Naive thymus-derived CD8-positive, alpha-beta T cell (primary cell): ENCODE results near the gene TNP2. TPM values are rescaled to one million over a fixed set of nuclear protein-coding genes. Genes with fewer than 3 reads are reported as not detected.
A peak's percentile ranks its signal among the peaks of the same experiment; 100 is the strongest.
"Not testable (repeated sequence)": the region's sequence is repeated elsewhere in the genome, so short reads cannot be mapped to it uniquely, and the experiment has no call there.

Source experiments
- ATAC-seq, 2 donors: fragments of 150-1000 bp; cut with Tn5 transposase in 1 of 2; sonication (Bioruptor Pico), chemical (Tn5 transposase) in 1 of 2; 1 replicate in 1 of 2; 2 replicates in 1 of 2; pipeline ENCODE4 v1.10.0; 2021; ENCODE audit warnings: mild to moderate bottlenecking in 2 of 2, moderate library complexity in 2 of 2
- POLR2A ChIA-PET: fragments of 350-600 bp; sonication (Branson Sonifier 250); formaldehyde crosslinking; loops from one replicate; lab custom pipeline; 2021; ENCODE audit warnings: antibody characterized with exemption; lab: Charles Lee
- DNase-seq, 10 donors: peaks; one replicate each; pipeline versions ENCODE4 v3.0.0 to v3.0.0-alpha.2; 2020 to 2022
- H3K27ac Mint-ChIP-seq, 10 donors: one replicate each; pipeline ENCODE4 v1.8.0; 2020 to 2022; ENCODE audit warnings: mild to moderate bottlenecking in 10 of 10, mixed read lengths in 10 of 10, moderate library complexity in 4 of 10, inconsistent platforms in 1 of 10
- H3K27me3 Mint-ChIP-seq, 5 donors: one replicate each; pipeline ENCODE4 v1.8.0; 2021 to 2022; ENCODE audit warnings: mixed read lengths in 5 of 5
- H3K36me3 Mint-ChIP-seq, 3 donors: one replicate each; pipeline ENCODE4 v1.8.0; 2020 to 2022; ENCODE audit warnings: mixed read lengths in 3 of 3, mild to moderate bottlenecking in 2 of 3, inconsistent platforms in 1 of 3
- H3K4me1 Mint-ChIP-seq, 4 donors: one replicate each; pipeline ENCODE4 v1.8.0; 2021 to 2022; ENCODE audit warnings: mixed read lengths in 4 of 4
- H3K4me3 Mint-ChIP-seq, 10 donors: one replicate each; pipeline ENCODE4 v1.8.0; 2020 to 2022; ENCODE audit warnings: mild to moderate bottlenecking in 10 of 10, mixed read lengths in 10 of 10, moderate library complexity in 6 of 10, inconsistent platforms in 1 of 10
- H3K9me3 Mint-ChIP-seq, 9 donors: one replicate each; pipeline ENCODE4 v1.8.0; 2020 to 2022; ENCODE audit warnings: mixed read lengths in 9 of 9, mild to moderate bottlenecking in 3 of 9, inconsistent platforms in 1 of 9, moderate library complexity in 1 of 9
- polyA plus RNA-seq, 3 donors: library from polyadenylated mRNA; unstranded; fragments of 300-500 nt; fragmentation: Illumina TruSeq; gene quantifications; one replicate each; pipeline ENCODE4 v1.2.3, GENCODE V29; 2021
- total RNA-seq, 8 experiments: library from RNA in 2 of 8; stranded (reverse) in 2 of 8; gene quantifications; one replicate each; pipeline ENCODE4 v1.2.3 and lab custom pipeline; 2021 to 2026

Gene TNP2
- total and polyA plus RNA-seq, 5 experiments from 2014 or later, result not detected

DNA sequence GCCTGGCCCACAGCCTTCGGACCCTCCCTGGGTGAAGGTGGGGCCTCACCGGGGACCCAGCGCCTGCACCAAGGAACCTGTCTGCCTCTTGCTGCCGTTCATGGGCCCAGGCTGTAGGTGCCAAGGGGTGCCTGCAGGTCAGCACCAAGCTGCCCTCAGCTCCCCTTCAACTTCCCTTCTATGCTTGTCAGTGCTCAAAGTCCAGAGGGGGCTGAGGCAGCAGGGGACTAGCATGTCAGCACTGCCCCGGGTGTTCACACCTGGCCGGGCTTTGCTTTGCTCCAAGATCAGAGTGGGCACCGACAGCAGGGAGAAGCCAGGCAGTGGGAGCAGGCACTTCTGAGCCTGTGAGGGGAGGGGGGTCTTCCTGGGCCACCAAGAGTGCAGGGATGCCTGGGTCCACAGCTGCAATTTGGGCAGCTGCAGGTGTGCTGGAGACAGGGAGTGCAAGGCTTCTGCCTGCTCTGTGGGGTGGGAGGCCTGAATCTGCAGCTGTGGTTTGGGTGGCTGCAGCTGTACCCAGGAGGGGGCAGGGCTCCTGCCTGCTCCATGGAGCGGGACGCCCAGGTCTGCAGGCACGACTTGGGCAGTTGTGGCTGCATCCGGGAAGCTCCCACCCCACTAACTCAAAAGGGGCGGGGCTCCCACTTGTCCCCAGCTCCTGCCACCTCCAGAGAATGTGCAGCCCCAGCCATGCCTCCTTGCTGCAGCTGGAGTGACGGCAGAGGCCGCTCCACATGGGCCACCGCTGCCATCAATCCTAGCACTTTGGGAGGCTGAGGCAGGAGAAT, 39.6 kb upstream of the TNP2 start:
- no peak for DNase-seq
- POLR2A ChIA-PET, result interaction anchor here (0.9 to 5.6 kb wide), 4 partner anchors 9 to 52 kb away, joined by 4 to 71 read pairs (median 20); partner anchors contain the start of gene SOCS1
- H3K27ac Mint-ChIP-seq, result peak overlapping the region in 5 of 10 donors; percentile 12 to 82 (median 68)

GRCh38 chr16:11307639-11308492, 38.7 kb upstream of the TNP2 start:
- H3K4me1 Mint-ChIP-seq, result peaks cover 16 to 56% (median 40%) of the 10 kb centered on the region in 4 donors
- ATAC-seq, result no peak
- no peak for DNase-seq
- POLR2A ChIA-PET, result interaction anchor here (0.9 to 5.6 kb wide), 4 partner anchors 8 to 51 kb away, joined by 4 to 71 read pairs (median 20); partner anchors contain the start of gene SOCS1
- H3K4me3 Mint-ChIP-seq, result no peak overlapping the region
- H3K27ac Mint-ChIP-seq, result peak overlapping the region in 5 of 10 donors; percentile 23 to 63 (median 48)
- H3K9me3 Mint-ChIP-seq, result no peaks in the 10 kb centered on the region
- H3K36me3 Mint-ChIP-seq, result no peaks in the 10 kb centered on the region
- H3K27me3 Mint-ChIP-seq, result no peaks in the 10 kb centered on the region

More for the DNA sequence above, 39.6 kb upstream of the TNP2 start:
- no peaks in the 10 kb centered on the region for H3K9me3 Mint-ChIP-seq
- H3K4me1 Mint-ChIP-seq, result peaks cover 17 to 62% (median 46%) of the 10 kb centered on the region in 4 donors
- no peak for ATAC-seq
- H3K27me3 Mint-ChIP-seq, result no peaks in the 10 kb centered on the region
- H3K4me3 Mint-ChIP-seq, result peak overlapping the region in 3 of 10 donors; percentile 19 to 68 (median 29)
- no peaks in the 10 kb centered on the region for H3K36me3 Mint-ChIP-seq

DNA sequence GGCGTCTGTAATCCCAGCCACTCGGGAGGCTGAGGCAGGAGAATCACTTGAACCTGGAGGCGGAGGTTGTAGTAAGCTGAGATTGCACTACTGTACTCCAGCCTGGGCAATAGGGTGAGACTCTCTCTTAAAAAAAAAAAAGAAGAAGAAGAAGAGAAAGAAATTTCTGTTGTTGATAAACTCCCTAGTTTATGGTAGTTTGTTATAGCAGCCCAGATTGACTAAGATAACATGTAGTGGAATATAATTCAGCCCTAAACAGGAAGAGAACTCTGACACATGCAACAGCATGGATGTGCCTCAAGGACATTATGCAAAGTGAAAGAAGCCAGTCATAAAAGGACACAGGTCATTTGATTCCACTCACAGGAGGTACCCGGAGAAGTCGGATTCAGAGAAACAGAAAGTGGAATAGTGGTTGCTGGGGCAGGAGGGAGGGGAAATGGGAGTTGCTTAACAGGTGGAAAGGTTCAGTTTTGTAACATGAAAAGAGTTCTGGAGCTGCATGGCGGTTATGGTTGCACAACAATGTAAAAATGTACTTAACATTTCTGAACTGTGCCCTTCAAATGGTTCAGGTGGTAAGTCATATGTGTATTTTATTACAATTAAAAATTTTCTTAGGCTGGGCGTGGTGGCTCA, 38.0 kb upstream of the TNP2 start:
- H3K4me3 Mint-ChIP-seq, result peak overlapping the region in 1 of 10 donors; percentile 33
- H3K36me3 Mint-ChIP-seq, result no peaks in the 10 kb centered on the region
- H3K27me3 Mint-ChIP-seq, result no peaks in the 10 kb centered on the region
- no peak for DNase-seq
- peaks cover 14 to 49% (median 35%) of the 10 kb centered on the region in 4 donors for H3K4me1 Mint-ChIP-seq
- POLR2A ChIA-PET, result interaction anchor here (5.5 to 5.6 kb wide), 2 partner anchors 9 to 50 kb away, joined by 33 to 71 read pairs; partner anchors contain the start of gene SOCS1
- peak overlapping the region in 5 of 10 donors; percentile 5 to 87 (median 34) for H3K27ac Mint-ChIP-seq
- ATAC-seq, result no peak
- H3K9me3 Mint-ChIP-seq, result no peaks in the 10 kb centered on the region

DNA sequence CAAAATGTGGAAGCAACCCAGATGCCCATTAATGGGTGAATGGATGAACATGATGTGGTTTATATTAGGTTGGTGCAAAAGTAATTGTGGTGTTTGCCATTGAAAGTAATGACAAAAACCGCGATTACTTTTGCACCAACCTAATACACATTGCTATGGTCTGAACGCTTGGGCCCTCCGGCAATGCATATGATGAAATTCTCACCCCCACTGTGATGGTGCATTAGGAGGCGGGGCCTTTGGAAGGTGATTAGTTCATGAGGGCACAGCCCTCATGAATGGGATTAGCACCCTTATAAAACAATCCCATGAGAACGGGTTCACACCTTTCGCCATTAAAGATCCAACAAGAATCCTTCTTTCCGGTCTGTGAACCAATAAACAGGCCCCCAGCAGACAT, 37.3 kb upstream of the TNP2 start:
- POLR2A ChIA-PET, result no interaction called here
- no peak overlapping the region for H3K4me3 Mint-ChIP-seq
- no peaks in the 10 kb centered on the region for H3K36me3 Mint-ChIP-seq
- peak overlapping the region in 2 of 10 donors; percentile 25 to 87 for H3K27ac Mint-ChIP-seq
- H3K9me3 Mint-ChIP-seq, result no peaks in the 10 kb centered on the region
- peaks cover 14 to 43% (median 30%) of the 10 kb centered on the region in 4 donors for H3K4me1 Mint-ChIP-seq
- H3K27me3 Mint-ChIP-seq, result peaks cover 0 to 2% (median 0%) of the 10 kb centered on the region in 5 donors
- ATAC-seq, result no peak
- DNase-seq, result no peak

DNA sequence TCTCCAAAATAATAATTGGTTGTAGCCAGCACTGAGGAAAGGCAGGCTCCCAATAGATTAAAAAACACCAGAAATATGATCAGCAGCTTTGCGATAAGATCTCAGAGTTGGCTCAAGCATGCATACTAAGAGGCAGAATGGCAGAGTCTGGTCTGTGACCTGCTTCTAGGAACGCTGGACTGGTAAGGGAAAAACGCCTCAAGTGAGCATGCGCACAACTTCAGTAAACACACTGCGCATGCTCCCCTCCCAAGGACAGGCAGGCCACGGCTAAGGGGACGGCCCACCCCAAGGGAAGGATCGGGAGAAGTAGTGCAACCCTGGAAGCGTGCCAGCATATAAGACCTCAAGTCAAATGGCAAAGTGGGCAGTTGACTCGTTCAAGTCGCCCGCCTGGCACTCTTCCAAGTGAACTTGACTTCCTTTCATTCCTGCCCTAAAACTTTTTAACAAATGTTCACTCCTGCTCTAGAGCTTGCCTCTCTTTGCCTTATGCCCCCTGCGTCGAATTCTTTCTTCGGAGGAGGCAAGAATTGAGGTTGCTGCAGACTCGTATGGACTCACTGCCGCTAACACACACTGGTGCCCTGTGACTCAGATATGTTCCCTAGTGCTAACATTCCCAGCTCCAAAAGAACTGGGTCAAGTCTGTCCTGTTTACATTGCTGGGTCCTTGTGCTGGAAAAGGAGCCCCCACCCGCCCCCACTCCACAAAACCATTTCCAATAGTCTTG, 34.4 kb upstream of the TNP2 start:
- DNase-seq (no peak), ATAC-seq (no peak)
- peaks cover 9 to 36% (median 19%) of the 10 kb centered on the region in 4 donors for H3K4me1 Mint-ChIP-seq
- peaks cover 0 to 2% (median 0%) of the 10 kb centered on the region in 5 donors for H3K27me3 Mint-ChIP-seq
- peak overlapping the region in 1 of 10 donors; percentile 70 for H3K27ac Mint-ChIP-seq
- H3K9me3 Mint-ChIP-seq, result no peaks in the 10 kb centered on the region
- H3K36me3 Mint-ChIP-seq, result no peaks in the 10 kb centered on the region
- H3K4me3 Mint-ChIP-seq, result no peak overlapping the region
- POLR2A ChIA-PET, result interaction anchor here (1.5 to 1.6 kb wide), 2 partner anchors 48 to 50 kb away, joined by 3 to 4 read pairs; partner anchors contain the start of gene SOCS1

DNA sequence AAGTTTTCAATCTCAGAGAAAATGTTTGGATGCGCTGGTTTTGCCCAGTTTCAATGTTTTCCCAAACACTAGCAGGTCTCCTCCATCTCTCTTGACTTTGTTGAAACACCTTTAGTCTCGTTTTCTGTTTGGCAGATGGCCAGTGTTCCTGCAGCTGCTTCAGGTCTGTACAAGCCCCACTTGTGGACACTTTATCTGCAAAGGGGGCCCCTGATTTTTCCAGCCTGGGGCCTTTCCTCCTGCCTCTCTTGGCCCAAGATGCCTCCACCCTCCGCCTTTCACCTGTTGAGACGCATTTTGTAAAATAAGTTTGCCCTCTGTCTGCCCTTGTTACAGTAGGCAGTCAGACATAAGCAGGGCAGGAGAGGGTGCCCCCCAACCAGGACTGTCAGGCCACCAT, 33.9 kb upstream of the TNP2 start:
- ATAC-seq, result no peak
- Mint-ChIP-seq H3K9me3 (no peaks in the 10 kb centered on the region), H3K27me3 (peaks cover 0 to 2% (median 0%) of the 10 kb centered on the region in 5 donors), H3K36me3 (no peaks in the 10 kb centered on the region), H3K4me3 (no peak overlapping the region), H3K4me1 (peaks cover 7 to 36% (median 17%) of the 10 kb centered on the region in 4 donors), H3K27ac (peak overlapping the region in 1 of 10 donors; percentile 70)
- POLR2A ChIA-PET, result no interaction called here
- no peak for DNase-seq

DNA sequence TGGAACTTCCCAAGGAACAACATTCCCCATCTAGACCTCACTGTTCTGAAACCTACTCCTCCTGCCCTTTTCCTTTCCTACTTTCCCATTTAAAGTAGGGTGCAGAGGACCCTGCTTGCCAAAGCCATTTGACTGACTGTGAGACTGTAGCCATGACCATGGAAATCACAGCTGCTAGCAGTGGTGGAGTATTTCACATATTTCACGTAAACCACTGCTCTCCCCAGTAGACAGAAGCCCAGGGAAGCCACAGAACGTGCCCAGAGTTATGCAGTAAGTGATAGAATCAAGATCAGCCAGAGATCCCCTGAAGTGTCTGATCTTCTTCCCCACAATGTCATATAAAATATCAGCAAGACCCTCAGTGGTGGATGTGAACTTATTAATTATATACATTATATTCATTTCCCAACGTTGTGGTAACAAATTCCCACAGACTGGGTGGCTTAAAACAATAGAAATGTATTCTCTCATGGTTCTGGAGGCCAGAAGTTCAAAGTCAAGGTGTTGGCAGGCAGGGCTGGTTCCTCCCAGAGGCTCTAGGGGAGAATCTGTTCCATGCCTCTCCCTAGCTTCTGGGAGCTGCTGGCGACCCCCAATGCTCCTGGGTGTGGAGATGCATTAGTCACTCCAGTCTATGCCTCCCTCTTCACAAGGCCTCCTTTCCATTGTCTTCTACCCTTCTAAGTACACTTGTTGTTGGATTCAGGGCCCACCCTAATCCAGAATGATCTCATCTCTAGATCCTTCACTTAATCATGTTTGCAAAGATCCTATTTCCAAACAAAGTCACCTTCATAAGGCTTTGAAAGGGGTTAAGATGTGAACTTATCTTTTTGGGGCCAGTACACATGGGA, 32.7 kb upstream of the TNP2 start:
- ATAC-seq, result no peak
- Mint-ChIP-seq H3K27ac (peak overlapping the region in 5 of 10 donors; percentile 10 to 73 (median 50)), H3K27me3 (peaks cover 0 to 2% (median 0%) of the 10 kb centered on the region in 5 donors), H3K36me3 (no peaks in the 10 kb centered on the region), H3K4me3 (no peak overlapping the region), H3K4me1 (peaks cover 12 to 42% (median 26%) of the 10 kb centered on the region in 4 donors), H3K9me3 (no peaks in the 10 kb centered on the region)
- POLR2A ChIA-PET, result interaction anchor here (1.3 kb wide), 1 partner anchor 12 kb away, joined by 3 read pairs; no protein-coding TSS in a partner anchor
- DNase-seq, result no peak

DNA sequence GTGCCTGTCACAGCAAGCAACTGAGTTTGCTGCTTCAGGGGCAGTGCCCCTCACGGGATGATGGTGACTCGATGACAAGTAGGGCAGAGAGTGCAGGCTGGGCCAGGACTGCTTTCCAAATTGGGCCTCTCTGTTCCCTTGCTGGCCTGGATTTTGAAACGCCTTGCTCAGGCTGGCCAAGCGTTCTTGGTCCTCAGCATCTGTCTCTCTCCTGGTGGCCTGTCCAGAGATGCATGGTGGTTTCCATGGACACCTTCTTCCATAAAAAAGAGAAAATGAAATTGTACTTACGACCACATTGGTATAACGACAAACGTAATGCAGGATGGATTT, 31.4 kb upstream of the TNP2 start:
- Mint-ChIP-seq H3K36me3 (no peaks in the 10 kb centered on the region), H3K4me1 (peaks cover 14 to 46% (median 31%) of the 10 kb centered on the region in 4 donors), H3K27ac (no peak overlapping the region), H3K4me3 (no peak overlapping the region), H3K27me3 (peaks cover 0 to 2% (median 0%) of the 10 kb centered on the region in 5 donors), H3K9me3 (no peaks in the 10 kb centered on the region)
- POLR2A ChIA-PET, result interaction anchor here (0.7 kb wide), 1 partner anchor 8 kb away, joined by 4 read pairs; no protein-coding TSS in a partner anchor
- DNase-seq, result no peak
- ATAC-seq, result no peak

DNA sequence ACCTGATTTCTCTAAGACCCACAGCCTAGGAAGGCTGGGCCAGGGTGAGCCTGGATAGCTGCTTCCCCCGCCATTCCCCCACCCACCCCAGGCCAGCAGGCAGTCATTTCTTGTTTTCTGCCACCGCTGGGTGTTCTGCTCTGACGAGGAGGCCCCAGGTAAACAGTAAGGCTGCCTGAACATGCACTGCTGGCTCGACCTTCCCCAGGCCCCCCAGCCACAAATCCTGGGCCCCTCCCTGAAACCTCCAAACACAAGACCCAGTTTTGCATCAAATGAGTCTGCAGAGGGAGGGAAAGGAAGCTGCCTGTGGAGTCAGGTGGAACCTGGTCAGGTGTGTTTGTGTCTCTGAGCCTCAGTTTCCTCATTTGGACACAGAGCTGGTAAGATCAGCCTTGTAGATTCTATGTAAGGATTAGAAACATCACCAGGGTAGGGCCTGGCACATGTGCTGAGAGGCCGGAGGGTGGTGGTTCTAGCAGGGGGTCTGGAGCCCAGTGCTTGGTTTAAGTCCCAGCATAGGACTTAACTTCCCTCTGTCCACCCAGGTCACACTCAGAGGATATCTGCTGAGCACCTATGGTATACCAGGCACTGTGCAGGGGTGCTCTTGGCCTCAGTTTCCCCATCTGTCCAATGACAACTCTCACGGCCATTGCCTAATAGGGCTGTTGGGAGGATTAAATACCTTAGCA, 30.9 kb upstream of the TNP2 start:
- no peaks in the 10 kb centered on the region for H3K9me3 Mint-ChIP-seq
- peaks cover 14 to 44% (median 31%) of the 10 kb centered on the region in 4 donors for H3K4me1 Mint-ChIP-seq
- H3K4me3 Mint-ChIP-seq, result no peak overlapping the region
- H3K27ac Mint-ChIP-seq, result peak overlapping the region in 1 of 10 donors; percentile 57
- H3K27me3 Mint-ChIP-seq, result peaks cover 0 to 2% (median 0%) of the 10 kb centered on the region in 5 donors
- no peak for DNase-seq
- no peaks in the 10 kb centered on the region for H3K36me3 Mint-ChIP-seq
- POLR2A ChIA-PET, result interaction anchor here (0.7 to 4.1 kb wide), 4 partner anchors 8 to 44 kb away, joined by 4 to 65 read pairs (median 18); partner anchors contain the start of gene SOCS1
- ATAC-seq, result no peak

GRCh38 chr16:11298950-11299547, 29.9 kb upstream of the TNP2 start:
- H3K9me3 Mint-ChIP-seq, H3K27me3 Mint-ChIP-seq, H3K36me3 Mint-ChIP-seq: not testable (repeated sequence)
- peak in 1 of 2 donors; percentile 14 for ATAC-seq
- DNase-seq, result peak in 3 of 10 donors; percentile 16 to 55 (median 47)
- Mint-ChIP-seq H3K27ac (peak overlapping the region in 9 of 10 donors; percentile 44 to 93 (median 83)), H3K4me3 (peak overlapping the region; percentile 32 to 82 (median 72)), H3K4me1 (peaks cover 12 to 49% (median 33%) of the 10 kb centered on the region in 4 donors)
- POLR2A ChIA-PET, result interaction anchor here (0.7 to 4.1 kb wide), 9 partner anchors 11 to 63 kb away, joined by 3 to 65 read pairs (median 13); partner anchors contain the start of genes RMI2 and SOCS1
